Nephron progenitor cell (in vitro differentiated cells): ENCODE data around the gene USP15.

Experiments
- DNase-seq: peaks from one replicate; pipeline ENCODE4 v3.0.0; 2021
- H3K27ac Mint-ChIP-seq: 2 replicates; pipeline ENCODE4 v1.8.0; 2021; ENCODE audit warnings: mild to moderate bottlenecking, moderate library complexity, mixed read lengths
- H3K27me3 Mint-ChIP-seq: 2 replicates; pipeline ENCODE4 v1.8.0; 2021; ENCODE audit warnings: mild to moderate bottlenecking, low read depth, mixed read lengths; ENCODE audit not compliant: poor library complexity
- H3K36me3 Mint-ChIP-seq: 2 replicates; pipeline ENCODE4 v1.8.0; 2021; ENCODE audit warnings: low read depth, mixed read lengths
- H3K4me1 Mint-ChIP-seq: 2 replicates; pipeline ENCODE4 v1.8.0; 2021; ENCODE audit warnings: mixed read lengths
- H3K4me3 Mint-ChIP-seq: 2 replicates; pipeline ENCODE4 v1.8.0; 2021; ENCODE audit warnings: mild to moderate bottlenecking, moderate library complexity, mixed read lengths
- H3K9me3 Mint-ChIP-seq: 2 replicates; pipeline ENCODE4 v1.8.0; 2021; ENCODE audit warnings: mild to moderate bottlenecking, moderate library complexity, mixed read lengths
- TF ChIP-seq, protein P1 (sequence below): fragments of 200-600 bp; sonication (generic); IDR thresholded peaks from 2 replicates; pipeline ENCODE4 v1.5.0; 2021; ENCODE audit warnings: antibody characterized with exemption

Gene USP15

DNA sequence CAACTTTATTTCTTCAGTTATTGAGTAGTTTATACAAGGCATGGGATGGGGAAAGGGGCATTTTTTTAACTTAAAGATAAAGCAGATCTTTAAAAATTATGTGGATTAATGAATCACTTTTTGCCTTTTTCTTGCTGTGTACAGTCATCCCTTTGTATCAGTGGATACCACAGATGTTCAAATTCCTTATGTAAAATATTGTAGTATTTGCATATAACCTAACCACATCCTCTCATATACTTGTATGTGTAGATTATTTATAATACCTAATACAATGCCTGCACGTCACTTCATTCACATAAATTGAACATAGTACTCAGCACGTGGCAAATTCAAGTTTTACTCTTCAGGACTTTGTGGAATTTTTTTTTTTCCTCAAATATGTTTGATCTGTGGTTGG lies 139.9 kb downstream of the USP15 start:
- Mint-ChIP-seq H3K4me3 (no peak overlapping the region), H3K4me1 (no peaks in the 10 kb centered on the region), H3K9me3 (no peaks in the 10 kb centered on the region), H3K27ac (no peak overlapping the region), H3K36me3 (peaks cover 41% of the 10 kb centered on the region), H3K27me3 (no peaks in the 10 kb centered on the region)
- TF ChIP-seq, protein P1, sequence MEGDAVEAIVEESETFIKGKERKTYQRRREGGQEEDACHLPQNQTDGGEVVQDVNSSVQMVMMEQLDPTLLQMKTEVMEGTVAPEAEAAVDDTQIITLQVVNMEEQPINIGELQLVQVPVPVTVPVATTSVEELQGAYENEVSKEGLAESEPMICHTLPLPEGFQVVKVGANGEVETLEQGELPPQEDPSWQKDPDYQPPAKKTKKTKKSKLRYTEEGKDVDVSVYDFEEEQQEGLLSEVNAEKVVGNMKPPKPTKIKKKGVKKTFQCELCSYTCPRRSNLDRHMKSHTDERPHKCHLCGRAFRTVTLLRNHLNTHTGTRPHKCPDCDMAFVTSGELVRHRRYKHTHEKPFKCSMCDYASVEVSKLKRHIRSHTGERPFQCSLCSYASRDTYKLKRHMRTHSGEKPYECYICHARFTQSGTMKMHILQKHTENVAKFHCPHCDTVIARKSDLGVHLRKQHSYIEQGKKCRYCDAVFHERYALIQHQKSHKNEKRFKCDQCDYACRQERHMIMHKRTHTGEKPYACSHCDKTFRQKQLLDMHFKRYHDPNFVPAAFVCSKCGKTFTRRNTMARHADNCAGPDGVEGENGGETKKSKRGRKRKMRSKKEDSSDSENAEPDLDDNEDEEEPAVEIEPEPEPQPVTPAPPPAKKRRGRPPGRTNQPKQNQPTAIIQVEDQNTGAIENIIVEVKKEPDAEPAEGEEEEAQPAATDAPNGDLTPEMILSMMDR = no peak
- DNase-seq = no peak

GRCh38 chr12:62401631-62402030 lies 141.4 kb downstream of the USP15 start:
- Mint-ChIP-seq H3K4me3 (no peak overlapping the region), H3K4me1 (no peaks in the 10 kb centered on the region), H3K9me3 (no peaks in the 10 kb centered on the region), H3K27me3 (no peaks in the 10 kb centered on the region), H3K36me3 (peaks cover 29% of the 10 kb centered on the region), H3K27ac (no peak overlapping the region)
- no peak for DNase-seq
- TF ChIP-seq, protein P1 = no peak

DNA sequence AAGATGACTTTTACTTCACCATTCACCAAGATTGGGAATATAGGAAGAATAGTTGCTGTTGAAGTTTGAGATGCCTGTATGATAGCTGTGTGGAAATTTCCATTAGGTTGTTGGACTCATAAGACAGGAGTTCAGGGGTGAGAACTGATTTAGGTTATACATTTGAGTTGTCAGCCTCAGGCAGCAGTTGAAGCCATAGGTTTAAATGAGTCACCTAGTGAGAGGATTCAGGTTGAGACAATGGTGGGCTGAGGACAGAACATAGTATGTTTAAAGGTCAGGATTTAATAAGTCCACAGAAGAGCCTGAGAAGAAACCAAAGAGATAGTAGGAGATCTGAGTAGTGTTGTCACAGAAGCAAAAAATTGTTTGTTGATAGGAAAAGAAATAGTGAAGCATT lies 142.8 kb downstream of the USP15 start:
- DNase-seq = no peak
- no peak overlapping the region for H3K27ac Mint-ChIP-seq
- peaks cover 20% of the 10 kb centered on the region for H3K36me3 Mint-ChIP-seq
- no peaks in the 10 kb centered on the region for H3K4me1 Mint-ChIP-seq
- no peak overlapping the region for H3K4me3 Mint-ChIP-seq
- no peaks in the 10 kb centered on the region for H3K27me3 Mint-ChIP-seq
- no peaks in the 10 kb centered on the region for H3K9me3 Mint-ChIP-seq
- TF ChIP-seq, protein P1 = no peak

DNA sequence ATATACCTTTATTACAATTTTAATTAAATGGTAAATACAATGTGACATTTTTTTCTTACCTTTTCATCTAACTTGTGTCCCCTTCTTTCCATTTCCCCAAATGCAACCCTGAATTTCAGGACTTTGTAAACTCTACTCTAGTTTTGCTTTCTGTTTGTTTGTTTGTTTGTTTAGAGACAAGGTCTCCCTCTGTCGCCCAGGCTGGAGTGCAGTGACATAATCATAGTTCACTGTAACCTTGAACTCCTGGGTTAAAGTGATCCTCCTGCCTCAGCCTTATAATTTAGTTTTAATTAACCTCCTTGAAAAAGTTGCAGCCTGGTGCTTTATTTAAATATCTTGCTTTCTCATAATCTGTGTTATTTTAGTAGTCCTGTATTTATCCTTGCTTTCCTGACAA lies 147.4 kb downstream of the USP15 start:
- Mint-ChIP-seq H3K27ac (no peak overlapping the region), H3K27me3 (no peaks in the 10 kb centered on the region), H3K4me3 (no peak overlapping the region), H3K36me3 (peaks cover 9% of the 10 kb centered on the region), H3K9me3 (no peaks in the 10 kb centered on the region), H3K4me1 (no peaks in the 10 kb centered on the region)
- no peak for DNase-seq
- TF ChIP-seq, protein P1 = no peak

- no peak overlapping the region for H3K4me3 Mint-ChIP-seq
- H3K27me3 Mint-ChIP-seq = no peaks in the 10 kb centered on the region
- H3K36me3 Mint-ChIP-seq = no peaks in the 10 kb centered on the region
- TF ChIP-seq, protein P1 = no peak
- H3K27ac Mint-ChIP-seq = no peak overlapping the region
- H3K9me3 Mint-ChIP-seq = no peaks in the 10 kb centered on the region
- DNase-seq = no peak
- no peaks in the 10 kb centered on the region for H3K4me1 Mint-ChIP-seq
Observed at GRCh38 chr12:62409068-62409467, 148.9 kb downstream of the USP15 start.

- Mint-ChIP-seq H3K27me3 (no peaks in the 10 kb centered on the region), H3K36me3 (no peaks in the 10 kb centered on the region), H3K9me3 (no peaks in the 10 kb centered on the region), H3K27ac (no peak overlapping the region), H3K4me1 (no peaks in the 10 kb centered on the region), H3K4me3 (no peak overlapping the region)
- no peak for DNase-seq
- TF ChIP-seq, protein P1 = no peak
Observed at GRCh38 chr12:62414180-62414579, 154.0 kb downstream of the USP15 start.
